HCT116 (cell line): Measurements from ENCODE around the gene TYROBP.

Source experiments
- EGR1 ChIP-seq: IDR thresholded peaks from 2 replicates; pipeline ENCODE4 v1.6.1; 2012; ENCODE audit warnings: low read depth
- POLR2A ChIP-seq: IDR thresholded peaks from 2 replicates; pipeline ENCODE4 v1.7.0; 2011; ENCODE audit warnings: borderline replicate concordance; ENCODE audit not compliant: insufficient read depth, insufficient read length; ENCODE audit errors: extremely low read depth

- no peak for TF ChIP-seq POLR2A
- no peak for TF ChIP-seq EGR1
Measured at GRCh38 chr19:35862528-35862927, 45.6 kb downstream of the TYROBP start.
